Caco-2 (cell line): ENCODE data around the gene SAG. TPM values are rescaled to one million over a fixed set of nuclear protein-coding genes. Genes with fewer than 3 reads are reported as not detected.

Source experiments
- BruUV-seq: library from RNA; stranded (reverse); fragments of 400-500 nt; replicated peaks from 2 replicates; lab custom pipeline; 2021; lab: Mats Ljungman, UMichigan
- CTCF ChIA-PET: fragments of 300-600 bp; sonication (Branson Sonifier 250); formaldehyde crosslinking; loops from one replicate; lab custom pipeline; 2022; ENCODE audit warnings: antibody characterized with exemption; lab: Charles Lee
- POLR2A ChIA-PET: fragments of 300-600 bp; sonication (Branson Sonifier 250); formaldehyde crosslinking; loops from one replicate; lab custom pipeline; 2022; ENCODE audit warnings: antibody characterized with exemption; lab: Charles Lee
- DNase-seq, 2 experiments: peaks; one replicate each; pipeline versions ENCODE4 v3.0.0 to v3.0.0-alpha.2; 2020 to 2022
- H3K27me3 ChIP-seq: replicated peaks from 2 replicates; pipeline ENCODE4 v1.6.0; 2011; ENCODE audit warnings: low read length; ENCODE audit not compliant: control insufficient read depth, insufficient read depth
- H3K36me3 ChIP-seq: 2 replicates; pipeline ENCODE4 v1.5.1; 2011; ENCODE audit warnings: low read length; ENCODE audit not compliant: control insufficient read depth, insufficient read depth
- H3K4me1 ChIP-seq: fragments of 250-450 bp; sonication (Bioruptor Pico); 2 replicates; pipeline ENCODE4 v1.5.1; 2020; ENCODE audit warnings: mild to moderate bottlenecking
- H3K4me3 ChIP-seq: 2 replicates; pipeline ENCODE4 v1.5.1; 2011; ENCODE audit warnings: low read depth, mild to moderate bottlenecking, control low read depth, low read length
- H3K9me3 ChIP-seq: fragments of 250-450 bp; sonication (Bioruptor Pico); 2 replicates; pipeline ENCODE4 v1.5.1; 2020; ENCODE audit warnings: mild to moderate bottlenecking, moderate library complexity
- H3K27ac Mint-ChIP-seq: one replicate; pipeline ENCODE4 v1.8.0; 2022; ENCODE audit warnings: mixed read lengths; ENCODE audit not compliant: unreplicated experiment
- H3K27me3 Mint-ChIP-seq: one replicate; pipeline ENCODE4 v1.8.0; 2022; ENCODE audit warnings: mixed read lengths; ENCODE audit not compliant: insufficient read depth, unreplicated experiment
- H3K36me3 Mint-ChIP-seq: one replicate; pipeline ENCODE4 v1.8.0; 2022; ENCODE audit warnings: mild to moderate bottlenecking, mixed read lengths; ENCODE audit not compliant: insufficient read depth, unreplicated experiment
- H3K4me1 Mint-ChIP-seq: one replicate; pipeline ENCODE4 v1.8.0; 2022; ENCODE audit warnings: low read depth, mixed read lengths; ENCODE audit not compliant: unreplicated experiment
- H3K4me3 Mint-ChIP-seq: one replicate; pipeline ENCODE4 v1.8.0; 2022; ENCODE audit warnings: mild to moderate bottlenecking, moderate library complexity, mixed read lengths; ENCODE audit not compliant: unreplicated experiment
- H3K9me3 Mint-ChIP-seq: one replicate; pipeline ENCODE4 v1.8.0; 2022; ENCODE audit warnings: mixed read lengths; ENCODE audit not compliant: unreplicated experiment
- intact Hi-C: fragments of 100-400 bp; cut with micrococcal nuclease; formaldehyde crosslinking; loops from one replicate; pipeline ENCODE4 v1.10.0; 2022; ENCODE audit not compliant: unreplicated experiment
- total RNA-seq: library from RNA; stranded (reverse); gene quantifications from 2 replicates; pipeline ENCODE4 v1.2.3, GENCODE V29; 2022
- TF ChIP-seq, protein P1 (sequence below), 2 experiments: fragments of 200-600 bp in 1 of 2; IDR thresholded peaks; 1 replicate in 1 of 2; 2 replicates in 1 of 2; pipeline versions ENCODE4 v1.5.1 to v1.8.0; 2011 to 2022; ENCODE audit warnings: antibody characterized with exemption in 1 of 2, control low read depth in 1 of 2, inconsistent platforms in 1 of 2, low read depth in 1 of 2, low read length in 1 of 2, mild to moderate bottlenecking in 1 of 2, moderate library complexity in 1 of 2; ENCODE audit not compliant: insufficient read depth in 1 of 2, severe bottlenecking in 1 of 2, unreplicated experiment in 1 of 2

SAG gene
- total RNA-seq, 1 experiment from 2014 or later, result not detected

DNA sequence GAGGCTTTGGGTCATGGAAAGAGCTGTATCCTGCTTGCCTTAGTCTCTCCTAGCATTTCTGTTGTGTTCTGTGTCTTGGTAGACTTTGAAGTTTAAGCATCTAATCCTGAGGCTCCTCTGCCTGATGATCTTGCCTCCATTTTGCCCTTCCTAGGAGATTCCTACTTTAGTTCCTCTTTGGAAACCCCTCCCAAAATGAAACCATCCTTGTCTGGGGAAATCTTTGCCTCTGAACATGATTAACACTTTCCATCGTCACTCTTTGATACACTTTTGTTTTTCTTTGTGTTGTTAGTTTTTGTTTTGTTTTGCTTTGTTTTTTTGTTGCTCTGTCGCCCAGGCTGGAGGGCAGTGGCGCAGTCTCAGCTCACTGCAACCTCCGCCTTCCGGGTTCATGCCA lies 47.0 kb upstream of the SAG start:
- no TSS peak for BruUV-seq
- Histone ChIP-seq H3K4me3 (no peak overlapping the region), H3K9me3 (no peaks in the 10 kb centered on the region), H3K4me1 (no peaks in the 10 kb centered on the region), H3K36me3 (no peaks in the 10 kb centered on the region), H3K27me3 (no peaks in the 10 kb centered on the region)
- intact Hi-C loops, result no loop called here
- Mint-ChIP-seq H3K4me3 (no peak overlapping the region), H3K27me3 (no peaks in the 10 kb centered on the region), H3K36me3 (peaks cover 63% of the 10 kb centered on the region), H3K27ac (no peak overlapping the region), H3K4me1 (no peaks in the 10 kb centered on the region), H3K9me3 (no peaks in the 10 kb centered on the region)
- CTCF ChIA-PET, result no interaction called here
- POLR2A ChIA-PET, result no interaction called here
- no peak for DNase-seq
- TF ChIP-seq, protein P1, sequence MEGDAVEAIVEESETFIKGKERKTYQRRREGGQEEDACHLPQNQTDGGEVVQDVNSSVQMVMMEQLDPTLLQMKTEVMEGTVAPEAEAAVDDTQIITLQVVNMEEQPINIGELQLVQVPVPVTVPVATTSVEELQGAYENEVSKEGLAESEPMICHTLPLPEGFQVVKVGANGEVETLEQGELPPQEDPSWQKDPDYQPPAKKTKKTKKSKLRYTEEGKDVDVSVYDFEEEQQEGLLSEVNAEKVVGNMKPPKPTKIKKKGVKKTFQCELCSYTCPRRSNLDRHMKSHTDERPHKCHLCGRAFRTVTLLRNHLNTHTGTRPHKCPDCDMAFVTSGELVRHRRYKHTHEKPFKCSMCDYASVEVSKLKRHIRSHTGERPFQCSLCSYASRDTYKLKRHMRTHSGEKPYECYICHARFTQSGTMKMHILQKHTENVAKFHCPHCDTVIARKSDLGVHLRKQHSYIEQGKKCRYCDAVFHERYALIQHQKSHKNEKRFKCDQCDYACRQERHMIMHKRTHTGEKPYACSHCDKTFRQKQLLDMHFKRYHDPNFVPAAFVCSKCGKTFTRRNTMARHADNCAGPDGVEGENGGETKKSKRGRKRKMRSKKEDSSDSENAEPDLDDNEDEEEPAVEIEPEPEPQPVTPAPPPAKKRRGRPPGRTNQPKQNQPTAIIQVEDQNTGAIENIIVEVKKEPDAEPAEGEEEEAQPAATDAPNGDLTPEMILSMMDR (IDR thresholded peaks at IDR 0.05; ENCODE audit: insufficient read depth in 1 of 2, low read depth in 1 of 2, low read length in 1 of 2, severe bottlenecking in 1 of 2, unreplicated experiment in 1 of 2), result no peak

DNA sequence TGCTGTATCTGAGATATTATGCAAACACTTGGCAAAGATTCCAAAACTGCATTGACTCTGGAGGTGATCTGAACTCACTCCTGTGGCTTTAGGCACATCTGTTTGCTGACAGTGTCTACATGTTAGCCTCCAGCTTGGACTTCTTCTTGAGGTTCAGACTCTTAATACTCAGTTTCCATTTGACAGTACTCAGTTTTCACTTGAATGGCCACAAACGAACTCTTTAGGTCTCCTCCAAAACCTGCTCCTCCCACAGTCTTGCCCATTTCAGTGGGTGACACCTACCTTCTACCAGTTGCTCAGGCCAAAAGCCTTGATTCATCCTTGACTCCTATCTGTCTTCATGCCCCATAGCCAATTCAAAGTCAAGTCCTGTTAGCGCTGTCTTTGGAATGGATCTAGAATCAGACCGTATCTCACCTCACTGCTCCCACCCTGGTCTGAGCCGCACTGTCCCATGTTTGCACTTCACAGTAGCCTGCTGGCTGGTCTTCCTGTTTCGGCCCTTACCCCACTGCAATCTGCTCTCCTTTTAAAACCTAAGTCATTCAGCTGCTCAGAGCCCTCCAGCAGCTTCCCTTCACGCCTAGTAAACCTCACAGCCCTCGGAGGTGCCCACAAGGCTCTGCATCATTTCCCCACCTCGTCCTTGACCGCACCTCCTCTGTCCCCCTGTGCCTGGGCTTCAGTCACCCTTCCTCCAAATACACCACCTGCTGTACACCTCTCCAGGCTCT lies 45.6 kb upstream of the SAG start:
- Mint-ChIP-seq H3K27ac (peak overlapping the region; percentile 28), H3K36me3 (peaks cover 67% of the 10 kb centered on the region), H3K4me3 (no peak overlapping the region), H3K4me1 (no peaks in the 10 kb centered on the region), H3K27me3 (no peaks in the 10 kb centered on the region), H3K9me3 (no peaks in the 10 kb centered on the region)
- H3K4me3 ChIP-seq, result no peak overlapping the region
- H3K4me1 ChIP-seq, result no peaks in the 10 kb centered on the region
- DNase-seq, result no peak
- CTCF ChIA-PET, result no interaction called here
- no TSS peak for BruUV-seq
- POLR2A ChIA-PET, result no interaction called here
- no peaks in the 10 kb centered on the region for H3K27me3 ChIP-seq
- H3K36me3 ChIP-seq, result no peaks in the 10 kb centered on the region
- TF ChIP-seq, protein P1 (IDR thresholded peaks at IDR 0.05; ENCODE audit: insufficient read depth in 1 of 2, low read depth in 1 of 2, low read length in 1 of 2, severe bottlenecking in 1 of 2, unreplicated experiment in 1 of 2), result no peak
- intact Hi-C loops, result no loop called here
- no peaks in the 10 kb centered on the region for H3K9me3 ChIP-seq

DNA sequence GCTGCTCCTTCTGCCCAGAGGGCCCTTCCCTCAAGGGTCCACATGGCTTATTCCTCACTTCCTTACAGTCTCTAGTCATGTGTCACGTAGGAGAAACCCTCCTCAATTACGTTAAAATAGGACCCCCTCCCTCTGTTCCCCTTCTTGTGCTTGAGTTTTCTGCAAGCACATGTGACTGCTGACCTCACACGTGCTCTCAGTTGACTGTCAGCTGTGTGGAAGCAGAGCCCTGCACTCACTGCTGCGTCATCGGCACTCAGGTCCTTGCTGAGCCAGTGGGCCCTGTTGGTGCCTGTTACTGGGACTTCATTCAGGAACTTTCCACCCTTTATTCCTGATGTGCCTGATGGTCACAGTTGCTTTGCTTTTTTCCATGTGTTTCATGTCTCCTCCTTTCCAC lies 45.1 kb upstream of the SAG start:
- CTCF ChIA-PET, result no interaction called here

More for the DNA sequence above, 45.1 kb upstream of the SAG start:
- Histone ChIP-seq H3K36me3 (no peaks in the 10 kb centered on the region), H3K4me1 (no peaks in the 10 kb centered on the region), H3K9me3 (no peaks in the 10 kb centered on the region), H3K4me3 (no peak overlapping the region), H3K27me3 (no peaks in the 10 kb centered on the region)
- Mint-ChIP-seq H3K9me3 (no peaks in the 10 kb centered on the region), H3K27me3 (no peaks in the 10 kb centered on the region), H3K27ac (peak overlapping the region; percentile 28), H3K4me1 (no peaks in the 10 kb centered on the region), H3K36me3 (peaks cover 72% of the 10 kb centered on the region), H3K4me3 (no peak overlapping the region)
- intact Hi-C loops, result no loop called here
- POLR2A ChIA-PET, result no interaction called here
- no TSS peak for BruUV-seq
- no peak for DNase-seq
- TF ChIP-seq, protein P1 (IDR thresholded peaks at IDR 0.05; ENCODE audit: insufficient read depth in 1 of 2, low read depth in 1 of 2, low read length in 1 of 2, severe bottlenecking in 1 of 2, unreplicated experiment in 1 of 2), result no peak
